ENCODE results near the gene NPTN. TPM values are rescaled to one million over a fixed set of nuclear protein-coding genes. Genes with fewer than 3 reads are reported as not detected.

The NPTN gene
- total RNA-seq, result 10 to 100 TPM; 66.9 to 97.5 (median 79.9) TPM

DNA sequence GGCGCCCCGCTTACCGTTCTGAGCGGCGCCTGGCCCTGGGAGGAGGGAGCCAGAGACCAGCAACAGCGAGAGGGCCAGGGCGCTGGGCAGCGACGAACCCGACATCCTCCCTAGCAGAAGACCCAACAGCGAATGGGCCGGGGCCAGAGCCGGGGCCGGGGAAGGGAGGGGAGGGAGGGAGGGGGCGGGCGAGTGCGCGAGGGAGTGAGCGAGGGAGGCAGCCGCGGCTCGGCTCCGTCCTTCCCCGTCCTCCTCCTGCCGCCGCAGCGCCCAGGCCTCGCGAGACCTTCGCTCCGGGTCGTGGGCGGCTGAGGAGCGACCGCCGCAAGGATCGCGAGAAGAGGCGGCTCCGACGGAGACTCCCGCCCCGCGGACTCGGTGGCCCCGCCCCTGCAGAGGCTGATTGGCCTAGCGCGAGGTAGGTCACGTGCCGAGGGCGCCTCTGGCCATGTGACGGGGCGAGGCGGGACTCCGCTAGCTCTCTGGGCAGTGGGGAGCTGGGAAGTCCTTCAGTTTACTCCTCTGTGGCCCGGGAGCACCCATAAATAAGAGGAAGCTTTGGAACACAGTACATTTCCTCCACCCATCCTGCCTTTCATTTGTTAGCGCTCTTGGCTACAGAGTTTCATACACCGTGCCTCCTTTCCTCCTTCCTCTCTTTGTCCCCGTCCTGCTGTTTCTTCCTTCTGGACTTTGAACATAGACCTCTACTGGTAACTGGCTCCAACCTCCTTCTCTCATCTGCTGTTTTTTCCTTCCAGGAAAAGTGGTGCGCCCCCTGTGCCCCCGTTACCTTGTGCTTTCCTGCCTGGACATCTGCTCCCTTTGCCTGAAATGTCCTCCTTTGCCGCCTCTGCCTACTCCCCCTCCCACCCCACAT is at the start of gene NPTN:
TSS of gene NPTN (minus strand) at position 279 of the 880 bp plus-strand sequence. CDS start at position 105, 174 bp downstream.
- TF ChIP-seq, protein P1, sequence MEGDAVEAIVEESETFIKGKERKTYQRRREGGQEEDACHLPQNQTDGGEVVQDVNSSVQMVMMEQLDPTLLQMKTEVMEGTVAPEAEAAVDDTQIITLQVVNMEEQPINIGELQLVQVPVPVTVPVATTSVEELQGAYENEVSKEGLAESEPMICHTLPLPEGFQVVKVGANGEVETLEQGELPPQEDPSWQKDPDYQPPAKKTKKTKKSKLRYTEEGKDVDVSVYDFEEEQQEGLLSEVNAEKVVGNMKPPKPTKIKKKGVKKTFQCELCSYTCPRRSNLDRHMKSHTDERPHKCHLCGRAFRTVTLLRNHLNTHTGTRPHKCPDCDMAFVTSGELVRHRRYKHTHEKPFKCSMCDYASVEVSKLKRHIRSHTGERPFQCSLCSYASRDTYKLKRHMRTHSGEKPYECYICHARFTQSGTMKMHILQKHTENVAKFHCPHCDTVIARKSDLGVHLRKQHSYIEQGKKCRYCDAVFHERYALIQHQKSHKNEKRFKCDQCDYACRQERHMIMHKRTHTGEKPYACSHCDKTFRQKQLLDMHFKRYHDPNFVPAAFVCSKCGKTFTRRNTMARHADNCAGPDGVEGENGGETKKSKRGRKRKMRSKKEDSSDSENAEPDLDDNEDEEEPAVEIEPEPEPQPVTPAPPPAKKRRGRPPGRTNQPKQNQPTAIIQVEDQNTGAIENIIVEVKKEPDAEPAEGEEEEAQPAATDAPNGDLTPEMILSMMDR (IDR thresholded peaks at IDR 0.05; ENCODE audit: low read depth), result no peak

DNA sequence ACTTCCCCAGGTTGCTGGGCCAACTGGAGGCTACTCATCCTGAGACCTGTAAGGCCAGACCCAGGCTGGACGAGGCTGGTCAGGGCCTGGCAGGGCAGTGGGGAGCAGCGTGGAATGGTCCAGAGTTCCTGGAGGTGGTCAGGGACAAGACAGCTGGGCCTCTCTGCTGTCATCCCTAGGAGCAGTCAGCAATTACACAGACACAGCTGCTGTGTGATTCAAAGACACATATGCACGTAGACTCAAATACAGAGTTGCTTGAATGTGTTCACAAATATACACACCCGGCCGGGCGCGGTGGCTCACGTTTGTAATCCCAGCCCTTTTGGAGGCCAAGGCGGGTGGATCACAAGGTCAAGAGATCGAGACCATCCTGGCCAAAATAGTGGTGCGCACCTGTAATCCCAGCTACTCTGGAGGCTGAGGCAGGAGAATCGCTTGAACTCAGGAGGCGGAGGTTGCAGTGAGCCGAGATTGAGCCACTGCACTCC is 49.5 kb upstream of the NPTN start:
- TF ChIP-seq, protein P1 (IDR thresholded peaks at IDR 0.05; ENCODE audit: low read depth), result no peak

GRCh38 chr15:73681856-73682599 is 48.8 kb upstream of the NPTN start:
- TF ChIP-seq, protein P1 (IDR thresholded peaks at IDR 0.05; ENCODE audit: low read depth), result no peak

DNA sequence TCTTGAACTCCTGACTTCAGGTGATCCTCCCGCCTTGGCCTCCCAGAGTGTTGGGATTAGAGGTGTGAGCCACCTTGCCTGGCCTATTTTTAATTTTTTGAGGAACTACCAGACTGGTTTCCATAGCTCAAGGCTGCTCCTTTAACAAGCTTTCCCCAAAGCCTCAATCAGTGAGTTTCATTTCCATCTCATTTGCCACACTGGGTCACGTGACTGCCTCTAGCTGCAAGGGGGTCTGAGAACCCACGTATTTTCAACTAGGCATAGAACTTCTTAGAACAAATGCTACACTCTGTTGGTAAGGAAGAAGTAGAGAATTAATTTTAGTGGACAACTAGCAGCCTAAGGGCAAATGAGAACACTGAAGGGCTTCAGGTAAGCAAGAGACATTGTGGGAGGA is 47.9 kb upstream of the NPTN start:
- TF ChIP-seq, protein P1 (IDR thresholded peaks at IDR 0.05; ENCODE audit: low read depth), result no peak

DNA sequence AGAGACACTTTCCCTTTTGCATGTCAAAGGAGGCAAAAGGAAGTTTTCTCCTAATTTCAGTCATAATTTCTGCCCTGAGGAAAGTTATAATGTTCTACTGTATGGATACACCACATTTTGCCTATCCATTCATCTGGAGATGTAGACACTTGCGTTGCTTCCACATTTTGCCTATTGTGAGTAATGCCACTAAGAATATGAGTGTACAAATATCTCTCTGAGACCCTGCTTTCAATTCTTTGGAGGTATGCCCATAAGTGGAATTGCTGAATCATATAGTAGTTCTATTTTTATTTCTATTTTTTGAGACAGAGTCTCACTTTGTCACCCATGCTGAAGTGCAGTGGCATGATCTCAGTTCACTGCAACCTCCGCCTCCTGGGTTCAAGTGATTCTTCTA is 47.4 kb upstream of the NPTN start:
- TF ChIP-seq, protein P1 (IDR thresholded peaks at IDR 0.05; ENCODE audit: low read depth), result no peak

DNA sequence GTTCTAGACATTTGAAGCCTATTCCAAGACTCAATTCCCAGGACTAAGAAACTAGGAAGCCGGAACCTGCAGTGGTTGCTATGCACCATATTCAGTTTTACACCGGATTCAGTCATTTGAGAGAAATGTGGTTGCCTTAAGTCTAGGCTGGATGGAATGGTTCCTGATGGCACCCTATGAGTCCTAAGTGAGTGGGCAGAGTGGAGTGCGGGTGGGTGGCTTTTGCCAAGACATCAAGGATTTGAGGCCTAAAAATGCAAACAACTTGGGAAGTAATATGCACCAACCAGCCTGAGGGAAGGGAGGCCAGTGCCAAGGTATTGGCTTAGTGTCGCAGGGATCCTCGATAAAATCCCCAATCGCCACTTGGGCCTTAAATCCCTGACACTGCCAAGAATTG is 46.8 kb upstream of the NPTN start:
- TF ChIP-seq, protein P1 (IDR thresholded peaks at IDR 0.05; ENCODE audit: low read depth), result no peak

DNA sequence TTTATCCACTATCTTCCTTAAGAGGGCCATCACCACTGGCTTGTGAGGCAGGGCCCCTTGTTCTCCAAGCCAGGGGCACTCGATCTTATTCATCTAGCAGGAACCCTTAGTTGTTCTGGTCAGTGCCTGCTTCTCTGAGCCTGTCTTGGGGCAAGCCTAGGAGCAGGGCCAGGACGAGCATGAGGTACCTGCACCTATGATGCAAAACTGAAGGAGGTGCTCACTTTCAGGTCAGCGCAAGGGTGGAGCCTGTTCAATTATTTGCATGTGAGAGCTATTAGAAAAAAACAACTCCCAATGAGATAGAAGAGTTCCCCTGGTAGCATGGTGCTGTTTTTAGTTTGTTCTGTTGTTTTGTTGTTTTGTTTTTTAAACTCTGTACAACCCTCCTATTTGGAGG is 46.0 kb upstream of the NPTN start:
- TF ChIP-seq, protein P1 (IDR thresholded peaks at IDR 0.05; ENCODE audit: low read depth), result no peak

All from subcutaneous adipose tissue (tissue), 4 donors.